Keratinocyte (primary cell): ENCODE measurements around the gene MYCBPAP.

ENCODE experiments used
- EZH2 ChIP-seq: IDR thresholded peaks from one replicate; pipeline ENCODE4 v1.6.1; 2012; ENCODE audit warnings: inconsistent platforms, mild to moderate bottlenecking, low read length, moderate library complexity
- TF ChIP-seq, protein P1 (sequence below), 3 experiments: IDR thresholded peaks in 1 of 3; conservative IDR thresholded peaks in 1 of 3; optimal IDR thresholded peaks in 1 of 3; 2 replicates in 2 of 3; 3 replicates in 1 of 3; pipeline versions ENCODE3 to v1.5.1; 2011; ENCODE audit warnings: low read length in 3 of 3, mild to moderate bottlenecking in 3 of 3, moderate library complexity in 2 of 3, control low read depth in 1 of 3, inconsistent platforms in 1 of 3; ENCODE audit not compliant: insufficient read depth in 2 of 3; ENCODE audit errors: extremely low read depth in 1 of 3

DNA sequence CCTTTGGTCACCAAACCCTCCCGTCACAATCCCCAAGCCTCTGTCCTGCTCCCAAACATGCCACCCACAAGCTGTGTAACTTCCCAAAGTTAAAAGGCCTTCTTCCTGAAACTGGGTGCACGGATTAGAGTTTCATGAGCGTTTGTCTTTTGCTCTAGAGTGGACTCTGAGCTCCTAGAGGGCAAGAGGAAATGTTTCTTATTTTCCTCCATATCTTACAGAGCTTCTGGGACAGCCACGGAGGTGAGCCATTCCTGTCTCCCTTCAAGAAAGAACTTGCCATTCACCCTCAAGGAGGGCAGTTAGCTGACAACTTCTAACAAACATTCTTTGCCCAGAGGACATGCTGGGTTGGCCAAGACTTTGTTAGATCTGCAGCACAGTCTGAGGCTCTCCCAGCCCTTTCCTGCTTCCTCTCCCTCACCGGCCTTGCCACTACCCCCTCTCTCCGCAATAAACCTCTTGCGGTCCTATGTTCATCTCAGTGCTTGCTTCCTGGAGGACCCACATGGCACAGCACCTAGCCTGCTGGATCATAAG lies 2.6 kb upstream of the MYCBPAP start:
- TF ChIP-seq, protein P1, sequence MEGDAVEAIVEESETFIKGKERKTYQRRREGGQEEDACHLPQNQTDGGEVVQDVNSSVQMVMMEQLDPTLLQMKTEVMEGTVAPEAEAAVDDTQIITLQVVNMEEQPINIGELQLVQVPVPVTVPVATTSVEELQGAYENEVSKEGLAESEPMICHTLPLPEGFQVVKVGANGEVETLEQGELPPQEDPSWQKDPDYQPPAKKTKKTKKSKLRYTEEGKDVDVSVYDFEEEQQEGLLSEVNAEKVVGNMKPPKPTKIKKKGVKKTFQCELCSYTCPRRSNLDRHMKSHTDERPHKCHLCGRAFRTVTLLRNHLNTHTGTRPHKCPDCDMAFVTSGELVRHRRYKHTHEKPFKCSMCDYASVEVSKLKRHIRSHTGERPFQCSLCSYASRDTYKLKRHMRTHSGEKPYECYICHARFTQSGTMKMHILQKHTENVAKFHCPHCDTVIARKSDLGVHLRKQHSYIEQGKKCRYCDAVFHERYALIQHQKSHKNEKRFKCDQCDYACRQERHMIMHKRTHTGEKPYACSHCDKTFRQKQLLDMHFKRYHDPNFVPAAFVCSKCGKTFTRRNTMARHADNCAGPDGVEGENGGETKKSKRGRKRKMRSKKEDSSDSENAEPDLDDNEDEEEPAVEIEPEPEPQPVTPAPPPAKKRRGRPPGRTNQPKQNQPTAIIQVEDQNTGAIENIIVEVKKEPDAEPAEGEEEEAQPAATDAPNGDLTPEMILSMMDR (optimal IDR thresholded peaks at IDR 0.05 in 1 of 3, IDR thresholded peaks at IDR 0.05 in 1 of 3, conservative IDR thresholded peaks at IDR 0.05 in 1 of 3; ENCODE audit: extremely low read depth in 1 of 3, insufficient read depth in 2 of 3, low read length in 3 of 3) = no peak
- no peak for TF ChIP-seq EZH2
